ENCODE results near the gene NUP98. TPM values are rescaled to one million over a fixed set of nuclear protein-coding genes. Genes with fewer than 3 reads are reported as not detected.

The NUP98 gene
- total and polyA plus RNA-seq, 9 donors, result 38.5 to 126 (median 77.6) TPM

- DNase-seq, result peak; percentile 77 to 93 (median 89)
- WGBS, 3 donors, result 22 to 31% (median 23%) methylated on average over 34 to 44 of the region's 44 CpGs
- Histone ChIP-seq H3K4me1 (ENCODE audit: insufficient read depth) (peaks cover 11% of the 10 kb centered on the region), H3K36me3 (no peaks in the 10 kb centered on the region), H3K9me3 (no peaks in the 10 kb centered on the region), H3K4me3 (peak overlapping the region; percentile 96), H3K27ac (peak overlapping the region; percentile 92 to 96), H3K27me3 (no peaks in the 10 kb centered on the region)
- intact Hi-C loops (cut with DNase I), result loop anchor here in 2 of 4 donors (5.0 to 10.0 kb wide), 2 partner anchors 44 to 47 kb away; partner anchors contain the start of gene NUP98 (in 2 of the 2)
- TF ChIP-seq POLR2A (IDR thresholded peaks at IDR 0.05), result peak; percentile 56
- TF ChIP-seq EP300 (IDR thresholded peaks at IDR 0.05), result no peak
- peak; percentile 76 to 89 (median 83) for TF ChIP-seq CTCF (IDR thresholded peaks at IDR 0.05)
Observed at GRCh38 chr11:3841426-3842350, 44.3 kb upstream of the NUP98 start.

DNA sequence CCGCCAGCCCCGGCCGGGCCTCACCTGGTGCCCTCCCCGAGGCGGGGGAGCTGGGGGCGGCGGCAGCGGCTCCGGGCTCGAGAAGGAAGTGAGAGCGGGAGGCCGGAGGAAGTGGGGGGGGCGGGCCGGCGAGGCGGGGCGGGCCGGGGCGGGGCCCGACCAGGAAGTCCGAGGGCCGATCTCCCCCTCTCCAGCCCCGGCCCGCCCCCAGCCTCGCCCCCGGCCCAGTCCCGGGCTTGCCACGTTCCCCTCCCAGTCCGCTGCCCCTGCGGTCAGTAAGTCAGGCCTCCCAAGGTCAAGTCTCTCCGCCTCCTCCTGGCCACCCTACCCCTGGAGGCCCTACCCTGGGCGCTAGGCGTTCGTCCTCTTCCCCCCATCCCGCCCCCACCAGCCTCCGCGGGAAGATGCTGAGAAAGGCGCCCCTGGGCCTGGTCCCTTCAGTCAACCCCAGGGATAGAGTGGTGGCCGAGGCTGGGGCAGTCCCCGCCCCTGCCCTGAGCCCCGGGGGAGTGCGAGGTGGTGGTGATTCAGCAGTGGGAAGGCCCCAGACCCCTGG, 43.6 kb upstream of the NUP98 start, which contains the start of gene RHOG:
Gene RHOG (minus strand): TSS at position 90 of the 556 bp plus-strand sequence. CDS start 12,821 bp downstream, outside the sequence.
- DNase-seq, result peak; percentile 85 to 88 (median 87)
- no peak for TF ChIP-seq EP300 (IDR thresholded peaks at IDR 0.05)
- TF ChIP-seq CTCF (IDR thresholded peaks at IDR 0.05), result no peak
- no peak for TF ChIP-seq POLR2A (IDR thresholded peaks at IDR 0.05)
- intact Hi-C loops (cut with DNase I), result loop anchor here in 2 of 4 donors (5.0 to 10.0 kb wide), 2 partner anchors 44 to 46 kb away; partner anchors contain the start of gene NUP98 (in 2 of the 2)

DNA sequence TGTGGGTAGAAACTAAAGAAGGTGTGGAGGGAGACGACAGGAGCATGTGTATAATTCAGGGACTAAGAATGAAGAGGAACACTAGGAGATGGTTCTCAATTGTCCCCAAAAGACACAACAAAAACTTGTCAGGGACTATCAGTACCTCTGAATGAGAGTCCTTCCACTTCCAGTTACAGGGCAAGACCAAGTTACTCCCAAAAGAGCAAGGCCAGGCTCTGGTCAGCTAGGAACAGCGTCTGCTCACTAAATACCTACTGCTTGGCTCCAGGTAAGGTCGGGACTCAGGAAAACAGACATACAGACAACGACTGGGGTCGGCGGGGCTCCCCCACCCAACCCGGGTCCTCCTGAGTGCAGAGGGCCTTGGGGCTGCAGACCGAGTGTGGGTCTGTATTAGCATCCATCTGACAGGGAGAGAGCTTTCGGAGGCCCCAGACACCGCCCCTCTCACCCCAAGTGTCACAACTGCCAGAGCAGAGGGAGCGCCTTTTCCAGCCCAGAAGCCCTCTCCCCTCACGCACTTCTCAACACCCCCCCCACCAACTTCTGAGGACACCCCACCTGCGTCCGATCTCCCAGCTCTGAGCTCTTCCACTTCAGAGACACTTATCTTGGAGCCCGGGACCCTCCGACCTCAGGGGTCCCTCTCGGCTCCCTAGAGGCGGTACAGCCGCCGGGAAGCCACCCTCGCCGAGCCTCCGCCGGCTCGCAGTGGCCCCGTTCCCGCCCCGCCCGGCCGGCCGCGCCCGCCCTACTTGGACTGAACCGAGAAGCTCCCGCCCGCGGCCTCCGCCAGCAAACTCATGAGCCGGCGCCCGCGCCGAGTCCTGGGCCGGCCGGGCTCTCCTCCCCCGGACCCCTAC, 42.9 kb upstream of the NUP98 start:
- WGBS, 3 donors, result 1 to 3% (median 3%) methylated on average over 20 to 46 of the region's 46 CpGs
- TF ChIP-seq EP300 (IDR thresholded peaks at IDR 0.05), result no peak
- no peak for TF ChIP-seq CTCF (IDR thresholded peaks at IDR 0.05)
- TF ChIP-seq POLR2A (IDR thresholded peaks at IDR 0.05), result no peak
- DNase-seq, result peak in 2 of 5 donors; percentile 42 to 47
- no peaks in the 10 kb centered on the region for H3K9me3 ChIP-seq
- H3K36me3 ChIP-seq, result no peaks in the 10 kb centered on the region
- peaks cover 17% of the 10 kb centered on the region for H3K4me1 ChIP-seq (ENCODE audit: insufficient read depth)
- H3K27me3 ChIP-seq, result no peaks in the 10 kb centered on the region
- intact Hi-C loops (cut with DNase I), result loop anchor here in 2 of 4 donors (5.0 to 10.0 kb wide), 2 partner anchors 43 to 45 kb away; partner anchors contain the start of gene NUP98 (in 2 of the 2)
- H3K4me3 ChIP-seq, result peak overlapping the region; percentile 96
- H3K27ac ChIP-seq, result peak overlapping the region; percentile 92 to 96

More for the DNA sequence above, 43.6 kb upstream of the NUP98 start, which contains the start of gene RHOG:
- Histone ChIP-seq H3K9me3 (no peaks in the 10 kb centered on the region), H3K4me3 (peak within 1 kb of the TSS; percentile 96), H3K4me1 (ENCODE audit: insufficient read depth) (peaks cover 12% of the 10 kb centered on the region), H3K36me3 (no peaks in the 10 kb centered on the region), H3K27me3 (no peaks in the 10 kb centered on the region), H3K27ac (peak within 1 kb of the TSS; percentile 92 to 96)
- 0 to 1% (median 1%) methylated on average over 16 to 40 of the region's 42 CpGs for WGBS, 3 donors

Data from ovary (tissue), 9 donors.